Esophagus squamous epithelium (tissue), 4 donors: ENCODE results near the gene ZNF559.

Experiments
- POLR2A ChIP-seq, 4 donors: fragments of 450-650 bp; IDR thresholded peaks; one replicate each; pipeline ENCODE4 v1.6.1; 2017; ENCODE audit warnings: antibody characterized with exemption in 4 of 4, mild to moderate bottlenecking in 4 of 4, moderate library complexity in 3 of 4
- TF ChIP-seq, protein P1 (sequence below), 6 experiments: fragments of 450-650 bp in 4 of 6; fragments of 200-600 bp in 2 of 6; sonication (generic) in 2 of 6; IDR thresholded peaks; one replicate each; pipeline ENCODE4 v1.5.1; 2016 to 2019; ENCODE audit warnings: antibody characterized with exemption in 6 of 6, mild to moderate bottlenecking in 4 of 6, moderate library complexity in 4 of 6

GRCh38 chr19:9353011-9353410 lies 29.0 kb downstream of the ZNF559 start:
- no peak for TF ChIP-seq POLR2A (IDR thresholded peaks at IDR 0.05)
- TF ChIP-seq, protein P1, sequence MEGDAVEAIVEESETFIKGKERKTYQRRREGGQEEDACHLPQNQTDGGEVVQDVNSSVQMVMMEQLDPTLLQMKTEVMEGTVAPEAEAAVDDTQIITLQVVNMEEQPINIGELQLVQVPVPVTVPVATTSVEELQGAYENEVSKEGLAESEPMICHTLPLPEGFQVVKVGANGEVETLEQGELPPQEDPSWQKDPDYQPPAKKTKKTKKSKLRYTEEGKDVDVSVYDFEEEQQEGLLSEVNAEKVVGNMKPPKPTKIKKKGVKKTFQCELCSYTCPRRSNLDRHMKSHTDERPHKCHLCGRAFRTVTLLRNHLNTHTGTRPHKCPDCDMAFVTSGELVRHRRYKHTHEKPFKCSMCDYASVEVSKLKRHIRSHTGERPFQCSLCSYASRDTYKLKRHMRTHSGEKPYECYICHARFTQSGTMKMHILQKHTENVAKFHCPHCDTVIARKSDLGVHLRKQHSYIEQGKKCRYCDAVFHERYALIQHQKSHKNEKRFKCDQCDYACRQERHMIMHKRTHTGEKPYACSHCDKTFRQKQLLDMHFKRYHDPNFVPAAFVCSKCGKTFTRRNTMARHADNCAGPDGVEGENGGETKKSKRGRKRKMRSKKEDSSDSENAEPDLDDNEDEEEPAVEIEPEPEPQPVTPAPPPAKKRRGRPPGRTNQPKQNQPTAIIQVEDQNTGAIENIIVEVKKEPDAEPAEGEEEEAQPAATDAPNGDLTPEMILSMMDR (IDR thresholded peaks at IDR 0.05), result no peak
